Smooth muscle cell (in vitro differentiated cells): ENCODE data around the gene ROBO2. TPM values are rescaled to one million over a fixed set of nuclear protein-coding genes. Genes with fewer than 3 reads are reported as not detected.

Experiments used
- DNase-seq: peaks from one replicate; lab custom pipeline; 2025; ENCODE audit not compliant: unreplicated experiment; lab: John Stamatoyannopoulos, UW
- H2AFZ ChIP-seq: fragments of 200-600 bp; sonication (generic); 2 replicates; pipeline ENCODE4 v1.6.0; 2016; ENCODE audit warnings: antibody characterized with exemption, low read depth, mild to moderate bottlenecking
- H3F3A ChIP-seq: fragments of 200-600 bp; sonication (generic); 2 replicates; pipeline ENCODE4 v1.6.0; 2017; ENCODE audit warnings: antibody characterized with exemption, low read depth
- H3K27ac ChIP-seq: fragments of 200-600 bp; sonication (generic); 2 replicates; pipeline ENCODE4 v1.5.1; 2016; ENCODE audit warnings: low read depth, mild to moderate bottlenecking
- H3K27me3 ChIP-seq: fragments of 200-600 bp; sonication (generic); 2 replicates; pipeline ENCODE4 v1.6.1; 2016; ENCODE audit warnings: low read depth, mild to moderate bottlenecking
- H3K36me3 ChIP-seq: fragments of 200-600 bp; sonication (generic); 2 replicates; pipeline ENCODE4 v1.5.1; 2016; ENCODE audit warnings: low read depth
- H3K4me1 ChIP-seq: fragments of 200-600 bp; sonication (generic); 2 replicates; pipeline ENCODE4 v1.5.1; 2016; ENCODE audit warnings: low read depth
- H3K4me2 ChIP-seq: fragments of 200-600 bp; sonication (generic); 2 replicates; pipeline ENCODE4 v1.6.0; 2016; ENCODE audit warnings: mild to moderate bottlenecking
- H3K4me3 ChIP-seq: fragments of 200-600 bp; sonication (generic); 2 replicates; pipeline ENCODE4 v1.5.1; 2016; ENCODE audit warnings: mild to moderate bottlenecking
- H3K79me2 ChIP-seq: fragments of 200-600 bp; sonication (generic); 2 replicates; pipeline ENCODE4 v1.6.0; 2016; ENCODE audit warnings: low read depth, mild to moderate bottlenecking
- H3K9ac ChIP-seq: fragments of 200-600 bp; sonication (generic); 2 replicates; pipeline ENCODE4 v1.6.0; 2016; ENCODE audit warnings: low read depth
- H3K9me3 ChIP-seq: fragments of 200-600 bp; sonication (generic); replicated peaks from 2 replicates; pipeline ENCODE4 v1.5.1; 2016; ENCODE audit warnings: low read depth
- H4K20me1 ChIP-seq: fragments of 200-600 bp; sonication (generic); 2 replicates; pipeline ENCODE4 v1.6.0; 2016; ENCODE audit warnings: low read depth
- CTCF ChIP-seq: fragments of 200-600 bp; sonication (generic); IDR thresholded peaks from 2 replicates; pipeline ENCODE4 v1.5.1; 2017; ENCODE audit warnings: borderline replicate concordance, mild to moderate bottlenecking, antibody characterized with exemption; ENCODE audit not compliant: insufficient read depth, poor library complexity, severe bottlenecking
- WGBS: methylation state at CpG from one replicate; pipeline ENCODE4 v1.1.7; 2016; ENCODE audit warnings: low lambda C conversion rate; 5-methylcytosine and 5-hydroxymethylcytosine counted together
- polyA plus RNA-seq: library from polyadenylated mRNA; unstranded; fragments of >200 nt; fragmentation: Nextera tagmentation; extraction: Ambion mirVana; gene quantifications from 2 replicates; pipeline ENCODE4 v1.2.1, GENCODE V29; 2016
- total RNA-seq: library from RNA; depleted of rRNA; stranded (reverse); fragments of >200 nt; gene quantifications from 2 replicates; pipeline ENCODE4 v1.2.3, GENCODE V29; 2014

Gene ROBO2
- total and polyA plus RNA-seq, 2 experiments from 2014 or later: 23.9 to 54.4 TPM

DNA sequence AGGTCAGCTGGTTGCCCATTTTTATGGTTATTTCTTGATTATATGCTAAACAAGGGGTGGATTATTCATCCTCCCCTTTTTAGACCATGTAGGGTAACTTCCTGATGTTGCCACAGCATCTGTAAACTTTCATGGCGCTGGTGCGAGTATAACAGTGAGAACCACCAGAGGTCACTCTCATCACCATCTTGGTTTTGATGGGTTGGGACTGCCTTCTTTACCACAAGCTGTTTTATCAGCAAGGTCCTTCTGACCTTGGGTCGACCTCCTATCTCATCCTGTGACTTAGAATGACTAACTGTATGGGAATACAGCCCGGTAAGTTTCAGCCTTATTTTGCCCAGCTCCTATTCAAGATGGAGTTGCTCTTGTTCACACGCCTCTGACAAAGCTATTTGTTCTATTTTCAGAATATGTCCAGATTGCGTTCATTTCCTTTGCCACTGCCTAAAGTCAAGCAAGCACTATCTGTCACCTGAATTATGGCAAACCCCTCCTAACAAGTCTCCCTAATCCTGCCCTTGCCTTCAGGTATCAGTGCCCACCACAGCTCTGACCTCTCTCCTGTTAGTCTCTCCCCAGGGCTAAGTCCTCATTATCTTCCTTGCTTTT is 308.5 kb downstream of the ROBO2 start:
- no peaks in the 10 kb centered on the region for H3K4me1 ChIP-seq
- no peaks in the 10 kb centered on the region for H3K36me3 ChIP-seq
- H2AFZ ChIP-seq: no peak overlapping the region
- no peak overlapping the region for H3K9ac ChIP-seq
- H3K9me3 ChIP-seq: no peaks in the 10 kb centered on the region
- no peaks in the 10 kb centered on the region for H3K27me3 ChIP-seq
- no peak overlapping the region for H3K4me3 ChIP-seq
- no peak overlapping the region for H3K27ac ChIP-seq
- no peak for DNase-seq
- H4K20me1 ChIP-seq: peaks cover 6% of the 10 kb centered on the region
- H3K4me2 ChIP-seq: no peak overlapping the region
- 41% methylated on average over 6 of the region's 6 CpGs for WGBS
- peak; percentile 44 for TF ChIP-seq CTCF
- no peaks in the 10 kb centered on the region for H3K79me2 ChIP-seq
- H3F3A ChIP-seq: no peaks in the 10 kb centered on the region

GRCh38 chr3:77354958-77355357 is 315.1 kb downstream of the ROBO2 start:
- Histone ChIP-seq H3K4me1 (peaks cover 8% of the 10 kb centered on the region), H3K9me3 (no peaks in the 10 kb centered on the region), H3K27me3 (no peaks in the 10 kb centered on the region), H3K4me2 (no peak overlapping the region), H4K20me1 (peaks cover 14% of the 10 kb centered on the region), H3K79me2 (no peaks in the 10 kb centered on the region), H3K36me3 (no peaks in the 10 kb centered on the region), H3K27ac (no peak overlapping the region), H2AFZ (no peak overlapping the region), H3F3A (no peaks in the 10 kb centered on the region), H3K4me3 (no peak overlapping the region), H3K9ac (no peak overlapping the region)
- TF ChIP-seq CTCF: no peak
- DNase-seq: no peak

DNA sequence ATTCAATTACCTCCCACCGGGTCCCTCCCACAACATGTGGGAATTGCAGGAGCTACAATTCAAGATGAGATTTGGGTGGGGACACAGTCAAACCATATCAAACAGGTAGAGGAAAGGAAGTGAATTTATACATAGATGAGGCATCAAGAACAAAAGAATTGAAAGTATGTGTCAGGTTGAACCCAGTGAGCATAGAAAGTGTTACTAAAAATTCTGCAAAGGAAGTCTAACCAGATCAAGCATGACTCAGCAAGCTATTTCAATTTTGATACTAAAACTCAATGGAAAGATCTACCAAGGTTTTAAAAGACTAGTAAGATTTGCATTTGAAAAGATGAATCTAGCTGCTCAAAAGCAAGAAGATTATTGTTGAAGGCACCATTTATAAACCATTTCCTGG is 323.0 kb downstream of the ROBO2 start:
- no peak overlapping the region for H3K4me2 ChIP-seq
- H3K36me3 ChIP-seq: no peaks in the 10 kb centered on the region
- no peak overlapping the region for H3K9ac ChIP-seq
- 94% methylated on average over 1 of the region's 1 CpG for WGBS
- H2AFZ ChIP-seq: no peak overlapping the region
- H3F3A ChIP-seq: no peaks in the 10 kb centered on the region
- TF ChIP-seq CTCF: no peak
- no peak for DNase-seq
- H3K4me1 ChIP-seq: peaks cover 8% of the 10 kb centered on the region
- peaks cover 41% of the 10 kb centered on the region for H4K20me1 ChIP-seq
- no peaks in the 10 kb centered on the region for H3K9me3 ChIP-seq
- no peaks in the 10 kb centered on the region for H3K27me3 ChIP-seq
- no peak overlapping the region for H3K4me3 ChIP-seq
- no peaks in the 10 kb centered on the region for H3K79me2 ChIP-seq
- H3K27ac ChIP-seq: no peak overlapping the region

GRCh38 chr3:77365152-77365551 is 325.3 kb downstream of the ROBO2 start:
- Histone ChIP-seq H3K9me3 (no peaks in the 10 kb centered on the region), H3K4me2 (no peak overlapping the region), H3K4me3 (no peak overlapping the region), H3K27ac (no peak overlapping the region), H3K79me2 (no peaks in the 10 kb centered on the region), H2AFZ (no peak overlapping the region), H3K27me3 (no peaks in the 10 kb centered on the region), H3K4me1 (no peaks in the 10 kb centered on the region), H3K9ac (no peak overlapping the region), H3F3A (no peaks in the 10 kb centered on the region), H4K20me1 (peaks cover 51% of the 10 kb centered on the region), H3K36me3 (no peaks in the 10 kb centered on the region)
- TF ChIP-seq CTCF: no peak
- no peak for DNase-seq
- WGBS: 91% methylated on average over 1 of the region's 1 CpG
